IPS-20b (cell line): Measurements from ENCODE around the gene RAB25.
"Not testable (repeated sequence)": the region's sequence is repeated elsewhere in the genome, so short reads cannot be mapped to it uniquely, and the experiment has no call there.

Experiments
- H3K27ac ChIP-seq: one replicate; pipeline ENCODE4 v1.5.1; 2013; ENCODE audit warnings: low read length
- H3K27me3 ChIP-seq: 2 replicates; pipeline ENCODE4 v1.6.1; 2013; ENCODE audit warnings: mild to moderate bottlenecking, low read length, inconsistent platforms; ENCODE audit not compliant: insufficient read depth
- H3K36me3 ChIP-seq: 2 replicates; pipeline ENCODE4 v1.6.1; 2013; ENCODE audit warnings: low read depth, mild to moderate bottlenecking, inconsistent platforms, low read length, moderate library complexity; ENCODE audit not compliant: insufficient read depth
- H3K4me1 ChIP-seq: 2 replicates; pipeline ENCODE4 v1.6.1; 2013; ENCODE audit warnings: mild to moderate bottlenecking, control low read depth, inconsistent platforms, low read length, moderate library complexity; ENCODE audit not compliant: insufficient read depth
- H3K4me3 ChIP-seq: 2 replicates; pipeline ENCODE4 v1.5.1; 2013; ENCODE audit warnings: mild to moderate bottlenecking, low read length, inconsistent platforms
- H3K9ac ChIP-seq: 2 replicates; pipeline ENCODE4 v1.6.1; 2013; ENCODE audit warnings: low read depth, mild to moderate bottlenecking, inconsistent platforms, low read length, moderate library complexity
- H3K9me3 ChIP-seq: 2 replicates; pipeline ENCODE4 v1.6.1; 2013; ENCODE audit warnings: mild to moderate bottlenecking, low read depth, low read length, inconsistent platforms; ENCODE audit not compliant: insufficient read depth

The RAB25 gene

DNA sequence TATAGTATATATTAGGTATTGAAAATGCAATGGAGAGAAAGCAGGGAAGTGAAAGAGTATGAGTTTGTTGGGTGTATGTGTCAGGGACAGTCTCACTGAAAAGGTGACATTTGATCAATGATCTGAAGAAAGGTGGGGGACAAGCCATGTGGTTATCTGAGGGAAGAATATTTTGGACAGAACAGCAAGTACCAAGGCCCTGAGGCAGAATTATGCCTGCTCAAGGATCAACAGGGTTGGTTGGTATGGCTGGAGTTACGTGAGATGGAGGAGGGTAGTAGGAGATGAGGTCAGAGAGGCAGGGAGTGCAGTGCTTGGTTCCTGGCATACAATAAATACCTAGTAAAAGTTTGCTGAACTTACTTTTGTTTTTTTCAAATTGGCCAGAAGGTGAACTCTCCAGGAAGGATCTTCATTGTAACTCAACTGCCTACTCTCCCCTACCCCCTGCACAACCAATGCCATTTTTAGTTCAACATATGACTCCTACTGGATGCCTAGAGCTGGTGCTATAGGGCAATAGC, 4.6 kb upstream of the RAB25 start:
- Histone ChIP-seq H3K9me3 (no peaks in the 10 kb centered on the region), H3K9ac (no peak overlapping the region), H3K27ac (no peak overlapping the region), H3K27me3 (no peaks in the 10 kb centered on the region), H3K4me1 (no peaks in the 10 kb centered on the region), H3K36me3 (peaks cover 10% of the 10 kb centered on the region), H3K4me3 (no peak overlapping the region)

DNA sequence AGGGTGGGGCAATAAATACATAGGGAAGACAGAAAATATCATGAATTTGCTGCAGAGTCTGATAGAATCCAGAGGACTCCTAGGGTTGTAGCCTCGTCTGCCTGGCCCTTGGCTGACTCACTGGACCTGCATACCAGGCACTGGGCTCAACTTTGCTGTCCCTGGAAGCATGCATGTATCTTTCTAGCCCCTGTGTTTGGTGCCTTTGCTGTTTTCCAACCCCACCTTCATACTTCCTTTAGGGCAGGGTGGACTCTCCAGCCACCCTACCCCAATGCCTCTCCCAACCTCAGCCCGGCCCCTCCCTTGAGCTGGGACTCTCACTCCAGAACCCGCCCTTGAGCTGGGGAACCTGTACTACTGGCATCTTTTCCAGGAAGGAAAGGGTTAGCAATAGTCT, 1.2 kb downstream of the RAB25 start:
- H3K4me1 ChIP-seq, result peaks cover 7% of the 10 kb centered on the region; the same call in 1 of the 2 replicates
- peaks cover 13% of the 10 kb centered on the region for H3K36me3 ChIP-seq
- no peak overlapping the region for H3K27ac ChIP-seq
- peak overlapping the region; percentile 65; the same call in 1 of the 2 replicates for H3K4me3 ChIP-seq
- no peaks in the 10 kb centered on the region for H3K9me3 ChIP-seq
- H3K27me3 ChIP-seq, result no peaks in the 10 kb centered on the region
- H3K9ac ChIP-seq, result no peak overlapping the region

DNA sequence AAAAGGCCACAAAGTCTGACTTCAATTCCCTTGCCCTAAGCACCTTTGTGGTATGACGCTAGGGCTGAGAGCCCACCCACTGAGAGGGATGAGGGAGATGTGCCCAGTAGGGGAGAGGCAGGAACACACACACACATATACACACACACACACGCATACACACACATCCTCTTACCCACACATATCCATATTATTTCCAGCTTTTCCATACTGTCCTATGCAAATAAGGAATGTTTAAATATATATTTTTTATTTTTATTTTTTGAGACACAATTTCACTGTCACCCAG, 3.0 kb downstream of the RAB25 start:
- H3K9ac ChIP-seq, result no peak overlapping the region

DNA sequence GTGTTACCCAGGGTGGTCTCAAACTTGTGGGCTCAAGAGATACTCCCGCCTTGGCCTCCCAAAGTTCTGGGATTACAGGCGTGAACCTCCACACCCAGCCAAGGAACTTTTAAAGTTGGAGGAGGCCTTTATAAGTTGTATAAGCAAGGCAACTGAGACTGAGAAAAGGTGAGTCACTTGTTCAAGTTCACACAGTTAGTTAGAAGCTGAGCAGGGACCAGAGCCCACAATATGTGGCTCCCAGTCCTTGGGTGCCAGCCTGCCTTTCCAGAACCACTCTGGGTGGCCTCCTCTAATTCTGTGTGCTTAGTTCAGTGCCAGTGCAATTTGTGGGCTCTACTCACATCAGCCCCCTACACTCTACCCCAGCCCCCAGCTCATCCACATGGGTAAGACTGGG, 3.7 kb downstream of the RAB25 start:
- H3K27me3 ChIP-seq, result no peaks in the 10 kb centered on the region
- no peak overlapping the region for H3K27ac ChIP-seq
- H3K36me3 ChIP-seq, result peaks cover 7% of the 10 kb centered on the region; the same call in 1 of the 2 replicates
- H3K4me3 ChIP-seq, result no peak overlapping the region
- no peaks in the 10 kb centered on the region for H3K9me3 ChIP-seq
- H3K4me1 ChIP-seq, result peaks cover 7% of the 10 kb centered on the region; the same call in 1 of the 2 replicates
- no peak overlapping the region for H3K9ac ChIP-seq

More for the DNA sequence above, 3.0 kb downstream of the RAB25 start:
- H3K27ac ChIP-seq, result no peak overlapping the region
- no peak overlapping the region for H3K4me3 ChIP-seq
- peaks cover 7% of the 10 kb centered on the region; the same call in 1 of the 2 replicates for H3K4me1 ChIP-seq
- 0 out of 2 replicates have a peak, but pooled peaks cover 5% of the 10 kb centered on the region for H3K36me3 ChIP-seq
- no peaks in the 10 kb centered on the region for H3K27me3 ChIP-seq
- no peaks in the 10 kb centered on the region for H3K9me3 ChIP-seq

DNA sequence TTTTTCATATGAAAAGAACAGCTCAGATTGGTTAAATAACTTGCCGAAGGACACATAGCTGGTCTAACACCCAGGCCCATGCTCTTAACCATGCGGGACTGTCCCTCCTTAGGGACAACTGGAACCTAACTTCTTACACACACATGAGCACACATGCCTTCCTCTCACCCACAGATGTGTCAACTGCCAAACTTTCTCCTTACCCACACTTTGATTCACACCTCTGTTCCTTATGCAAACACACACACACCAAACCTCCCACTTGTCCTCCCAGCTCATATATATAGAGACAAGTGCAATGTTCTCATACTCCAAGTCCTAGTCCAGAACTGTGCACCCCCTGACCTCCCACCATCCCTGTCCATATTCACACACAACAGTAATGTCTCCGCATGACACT, 4.3 kb downstream of the RAB25 start:
- Histone ChIP-seq H3K4me3 (no peak overlapping the region), H3K9me3 (no peaks in the 10 kb centered on the region), H3K27me3 (no peaks in the 10 kb centered on the region), H3K9ac (no peak overlapping the region), H3K36me3 (peaks cover 13% of the 10 kb centered on the region; the same call in 1 of the 2 replicates), H3K27ac (no peak overlapping the region), H3K4me1 (peaks cover 7% of the 10 kb centered on the region; the same call in 1 of the 2 replicates)

DNA sequence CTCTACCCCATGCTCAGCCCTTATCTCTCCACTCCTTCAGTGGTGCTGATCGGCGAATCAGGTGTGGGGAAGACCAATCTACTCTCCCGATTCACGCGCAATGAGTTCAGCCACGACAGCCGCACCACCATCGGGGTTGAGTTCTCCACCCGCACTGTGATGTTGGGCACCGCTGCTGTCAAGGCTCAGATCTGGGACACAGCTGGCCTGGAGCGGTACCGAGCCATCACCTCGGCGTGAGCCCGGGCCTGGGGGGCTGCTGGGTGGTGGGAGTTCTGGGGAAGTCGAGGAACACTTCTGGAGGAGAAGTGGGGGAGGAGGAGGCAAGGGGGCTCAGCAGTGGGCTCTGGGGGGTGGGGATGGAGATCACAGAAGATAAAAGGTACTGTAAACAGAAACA, 4.9 kb downstream of the RAB25 start:
- Histone ChIP-seq H3K27ac (no peak overlapping the region), H3K4me3 (no peak overlapping the region), H3K4me1 (peaks cover 7% of the 10 kb centered on the region; the same call in 1 of the 2 replicates), H3K27me3 (no peaks in the 10 kb centered on the region), H3K36me3 (peaks cover 15% of the 10 kb centered on the region; the same call in 1 of the 2 replicates), H3K9me3 (no peaks in the 10 kb centered on the region), H3K9ac (no peak overlapping the region)

DNA sequence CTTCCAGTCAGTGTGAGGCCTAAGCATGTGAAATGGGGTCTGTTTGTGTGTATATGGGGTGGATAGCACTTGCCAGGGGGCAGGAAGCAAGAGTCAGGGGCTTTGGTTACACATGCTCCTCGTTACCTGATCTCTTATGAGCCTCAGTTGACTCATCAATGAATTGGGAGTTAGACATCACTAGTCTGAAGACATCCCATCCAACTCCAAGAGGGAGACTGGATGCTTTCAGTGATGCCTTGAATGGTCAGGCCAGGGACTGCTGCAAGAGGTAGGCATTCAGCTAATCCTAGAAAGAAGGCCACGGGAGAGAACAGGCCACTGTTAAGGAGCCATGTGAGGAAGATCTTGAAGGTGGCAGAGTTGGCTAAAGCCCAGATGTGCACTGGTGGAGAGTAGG, 6.3 kb downstream of the RAB25 start:
- Histone ChIP-seq H3K27ac (no peak overlapping the region), H3K9ac (no peak overlapping the region), H3K4me3 (no peak overlapping the region), H3K36me3 (peaks cover 15% of the 10 kb centered on the region; the same call in 1 of the 2 replicates), H3K9me3 (no peaks in the 10 kb centered on the region), H3K4me1 (peaks cover 4% of the 10 kb centered on the region), H3K27me3 (no peaks in the 10 kb centered on the region)

DNA sequence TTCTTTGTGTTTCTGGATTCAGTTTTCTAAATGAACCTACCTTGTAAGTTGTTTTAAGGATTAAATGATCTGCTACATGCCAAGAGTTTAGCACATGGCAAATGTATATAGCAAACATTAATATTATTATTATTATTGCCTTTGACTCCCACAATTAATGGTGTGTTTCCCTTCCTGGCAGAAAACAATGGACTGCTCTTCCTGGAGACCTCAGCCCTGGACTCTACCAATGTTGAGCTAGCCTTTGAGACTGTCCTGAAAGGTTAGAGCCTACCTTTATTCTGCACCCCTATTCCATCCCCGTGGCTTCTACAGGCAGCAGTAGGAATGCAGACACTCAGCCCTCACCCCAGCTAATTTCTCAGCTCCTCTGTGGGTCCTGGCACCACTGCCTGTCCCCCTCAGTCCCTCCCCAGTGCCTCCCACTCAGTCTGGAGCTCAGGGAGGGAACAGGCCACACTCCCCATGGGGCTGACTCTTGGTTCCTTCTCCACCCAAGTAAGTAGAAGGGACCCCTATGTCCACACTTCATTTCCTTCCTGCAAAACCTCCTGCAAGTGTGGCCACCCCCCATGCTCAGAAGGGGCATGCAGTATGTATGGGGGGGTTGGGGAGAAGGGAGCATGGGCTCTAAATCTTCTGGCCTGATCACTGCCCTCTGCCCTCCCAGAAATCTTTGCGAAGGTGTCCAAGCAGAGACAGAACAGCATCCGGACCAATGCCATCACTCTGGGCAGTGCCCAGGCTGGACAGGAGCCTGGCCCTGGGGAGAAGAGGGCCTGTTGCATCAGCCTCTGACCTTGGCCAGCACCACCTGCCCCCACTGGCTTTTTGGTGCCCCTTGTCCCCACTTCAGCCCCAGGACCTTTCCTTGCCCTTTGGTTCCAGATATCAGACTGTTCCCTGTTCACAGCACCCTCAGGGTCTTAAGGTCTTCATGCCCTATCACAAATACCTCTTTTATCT, 8.8 kb downstream of the RAB25 start:
- H3K9ac ChIP-seq, result no peak overlapping the region
- H3K27ac ChIP-seq, result no peak overlapping the region
- no peaks in the 10 kb centered on the region for H3K9me3 ChIP-seq
- H3K27me3 ChIP-seq, result no peaks in the 10 kb centered on the region
- H3K36me3 ChIP-seq, result peaks cover 25% of the 10 kb centered on the region; the same call in 1 of the 2 replicates
- H3K4me3 ChIP-seq, result no peak overlapping the region
- H3K4me1 ChIP-seq, result peaks cover 21% of the 10 kb centered on the region

DNA sequence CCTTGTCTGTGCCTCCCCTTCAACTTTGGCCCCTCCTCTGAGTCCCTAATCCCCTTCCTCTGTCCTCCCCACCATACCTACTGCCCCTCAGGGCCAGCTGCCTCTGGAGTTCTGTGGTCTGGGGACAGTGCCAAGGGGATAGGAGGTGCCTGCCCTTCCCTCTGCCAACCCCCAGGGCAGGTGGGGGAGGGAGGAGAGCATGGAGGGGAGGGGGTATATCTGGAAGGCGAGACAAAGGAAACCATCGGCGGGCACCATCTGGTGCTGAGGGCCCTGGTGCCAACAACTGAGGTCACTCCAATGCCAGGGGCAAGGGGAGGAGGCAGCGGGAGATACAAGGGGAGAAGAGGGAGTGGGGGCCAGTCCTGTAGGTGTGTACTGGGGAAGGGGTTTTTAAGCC, 9.6 kb downstream of the RAB25 start:
- H3K4me3 ChIP-seq, result no peak overlapping the region
- H3K36me3 ChIP-seq, result peaks cover 26% of the 10 kb centered on the region
- no peaks in the 10 kb centered on the region for H3K9me3 ChIP-seq
- H3K27me3 ChIP-seq, result no peaks in the 10 kb centered on the region
- no peak overlapping the region for H3K27ac ChIP-seq
- peaks cover 25% of the 10 kb centered on the region for H3K4me1 ChIP-seq
- H3K9ac ChIP-seq, result no peak overlapping the region

DNA sequence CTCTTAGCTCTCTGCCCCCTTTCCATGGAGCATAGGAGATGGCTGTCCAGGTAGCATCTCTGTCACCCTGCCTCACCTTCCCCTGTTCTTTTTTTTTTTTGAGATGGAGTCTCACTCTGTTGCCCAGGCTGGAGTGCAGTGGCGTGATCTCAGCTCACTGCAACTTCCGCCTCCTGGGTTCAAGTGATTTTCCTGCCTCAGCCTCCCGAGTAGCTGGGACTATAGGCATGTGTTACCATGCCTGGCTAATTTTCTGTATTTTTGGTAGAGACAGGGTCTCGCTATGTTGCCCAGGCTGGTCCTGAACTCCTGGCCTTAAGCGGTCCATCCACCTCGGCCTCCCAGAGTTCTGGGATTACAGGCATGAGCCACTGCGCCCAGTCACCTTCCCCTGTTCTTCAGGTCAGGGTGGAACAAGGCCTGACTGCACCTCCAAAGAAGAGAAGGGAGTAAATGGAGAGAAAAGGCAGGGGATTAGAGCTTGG, 10.4 kb downstream of the RAB25 start:
- Histone ChIP-seq H3K36me3 (peaks cover 35% of the 10 kb centered on the region), H3K9ac (0 out of 2 replicates have a peak overlapping the region, but pooled peaks have one; percentile 27), H3K4me1 (peaks cover 33% of the 10 kb centered on the region)
- H3K27ac ChIP-seq, H3K9me3 ChIP-seq, H3K27me3 ChIP-seq, H3K4me3 ChIP-seq: not testable (repeated sequence)

DNA sequence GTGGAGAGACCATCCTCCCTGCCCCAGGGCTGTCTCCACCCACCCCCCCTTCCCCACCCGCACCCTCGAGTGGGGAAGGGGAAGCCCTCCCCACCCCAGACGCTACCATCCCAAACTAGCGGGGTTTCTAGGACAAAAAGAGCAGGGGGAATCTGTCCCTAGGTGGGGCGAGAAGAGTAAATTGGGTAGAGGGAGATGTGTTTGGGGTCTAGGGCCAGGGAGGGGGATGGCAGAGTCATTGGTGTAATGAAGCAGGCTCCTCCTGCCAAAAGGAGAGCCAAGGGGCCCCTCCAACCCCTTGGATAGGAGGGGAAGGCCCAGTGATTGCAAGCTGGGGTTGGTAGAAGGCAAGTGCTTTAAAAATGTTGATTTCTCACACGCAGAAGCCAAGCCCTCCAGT, 11.3 kb downstream of the RAB25 start:
- peaks cover 38% of the 10 kb centered on the region for H3K4me1 ChIP-seq
- no peaks in the 10 kb centered on the region for H3K9me3 ChIP-seq
- no peak overlapping the region for H3K4me3 ChIP-seq
- H3K27me3 ChIP-seq, result no peaks in the 10 kb centered on the region
- peaks cover 42% of the 10 kb centered on the region for H3K36me3 ChIP-seq
- H3K9ac ChIP-seq, result no peak overlapping the region
- no peak overlapping the region for H3K27ac ChIP-seq
